HG02970 (cell line): ENCODE measurements around the gene RTL10.

ENCODE experiments used
- ATAC-seq: cut with Tn5 transposase; IDR thresholded peaks from one replicate; pipeline ENCODE4 v1.9.1; 2021; ENCODE audit warnings: mild to moderate bottlenecking, moderate library complexity, moderate number of reproducible peaks; ENCODE audit not compliant: unreplicated experiment, low FRiP score

The RTL10 gene

GRCh38 chr22:19814428-19814827 is 40.2 kb downstream of the RTL10 start:
- no peak for ATAC-seq

GRCh38 chr22:19812910-19813309 is 41.8 kb downstream of the RTL10 start:
- no peak for ATAC-seq

- ATAC-seq = no peak
These were observed 42.6 kb downstream of the RTL10 start for GRCh38 chr22:19811811-19812771.

GRCh38 chr22:19811211-19811621 is 43.5 kb downstream of the RTL10 start:
- no peak for ATAC-seq

GRCh38 chr22:19810381-19811201 is 44.1 kb downstream of the RTL10 start:
- ATAC-seq = no peak

- no peak for ATAC-seq
These were observed 44.9 kb downstream of the RTL10 start for GRCh38 chr22:19809741-19810140.

GRCh38 chr22:19808873-19809478 is 45.7 kb downstream of the RTL10 start:
- ATAC-seq = no peak

- no peak for ATAC-seq
These were observed 46.5 kb downstream of the RTL10 start for GRCh38 chr22:19807914-19808872.

GRCh38 chr22:19807161-19807913 is 47.3 kb downstream of the RTL10 start:
- no peak for ATAC-seq

- no peak for ATAC-seq
These were observed 48.2 kb downstream of the RTL10 start for GRCh38 chr22:19806213-19807160.

GRCh38 chr22:19805821-19806212 is 48.9 kb downstream of the RTL10 start:
- ATAC-seq = no peak
